ENCODE measurements around the gene WDR17.
A peak's percentile ranks its signal among the peaks of the same experiment; 100 is the strongest.

Gene WDR17

DNA sequence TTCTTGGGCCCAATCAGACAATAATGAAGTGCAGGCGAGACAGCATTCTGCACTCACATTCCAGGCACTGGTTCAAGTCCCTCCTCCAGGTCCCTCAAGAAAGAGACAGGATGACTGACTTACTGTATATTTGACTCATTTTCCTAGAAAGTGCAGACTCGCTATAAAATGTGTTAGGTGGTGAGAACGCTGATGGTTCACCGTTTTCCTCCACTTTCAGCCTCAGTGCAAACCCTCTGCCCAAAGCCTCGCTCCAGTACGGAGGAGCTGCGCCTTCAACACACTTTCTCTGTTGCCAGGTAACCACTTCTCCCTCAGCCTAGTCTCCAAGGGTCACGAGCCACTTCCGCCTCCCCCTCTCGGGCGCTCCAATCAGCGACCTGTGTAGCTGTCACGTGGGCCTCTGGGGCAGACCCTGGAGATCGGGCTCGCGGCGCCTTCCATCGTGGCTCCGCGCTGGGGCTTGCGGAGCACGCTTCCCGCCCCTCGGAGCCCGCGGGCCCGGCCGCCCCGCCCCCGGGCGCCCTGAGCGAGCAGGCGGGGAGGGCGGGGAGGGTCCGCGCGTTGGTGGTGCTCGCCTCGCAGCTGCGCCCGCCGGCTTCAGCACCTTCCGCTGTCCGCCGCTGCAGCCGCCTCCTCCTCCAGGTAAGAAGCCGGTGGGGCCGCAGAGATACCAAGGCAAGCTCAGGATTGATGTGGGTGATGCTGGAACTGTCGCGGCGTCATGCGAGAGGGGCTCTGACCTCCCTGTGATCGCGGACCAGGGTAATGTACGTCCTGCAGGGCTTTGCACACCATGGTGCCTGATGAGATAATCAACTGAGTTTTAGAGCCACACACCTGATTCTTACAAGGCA is at the start of gene WDR17:
Gene WDR17, plus strand, starts transcription at position 407 of the 857 bp plus-strand sequence. CDS start 45,740 bp downstream, outside the sequence.
- POLR2A ChIA-PET: interaction anchor here (0.7 to 1.1 kb wide), 4 partner anchors 18 to 254 kb away, joined by 3 to 4 read pairs (median 3); partner anchors contain the start of gene SPCS3
- CTCF ChIA-PET: interaction anchor here (0.5 to 1.0 kb wide), 3 partner anchors 9 to 114 kb away, joined by 3 to 7 read pairs (median 6); no protein-coding TSS in a partner anchor
- 0 out of 2 replicates have a peak, but pooled peaks have one; percentile 26 for TF ChIP-seq FOXM1 (IDR thresholded peaks at IDR 0.05; ENCODE audit: borderline replicate concordance)
- no peak for TF ChIP-seq BHLHE40 (IDR thresholded peaks at IDR 0.05; ENCODE audit: borderline replicate concordance)
- no peak for TF ChIP-seq LEF1 (IDR thresholded peaks at IDR 0.05; ENCODE audit: borderline replicate concordance)
- peak; percentile 17; the same call in 1 of the 2 replicates for TF ChIP-seq CTBP1 (IDR thresholded peaks at IDR 0.05; ENCODE audit: borderline replicate concordance)
- no peak for TF ChIP-seq PKNOX1 (IDR thresholded peaks at IDR 0.05)
- TF ChIP-seq ARNT (IDR thresholded peaks at IDR 0.05): no peak
- TF ChIP-seq FOXA1 (IDR thresholded peaks at IDR 0.05): no peak
- TF ChIP-seq ELF4 (IDR thresholded peaks at IDR 0.05): peak; percentile 50
- 0 out of 2 replicates have a peak, but pooled peaks have one; percentile 50 for TF ChIP-seq L3MBTL2 (conservative IDR thresholded peaks at IDR 0.05)
- TF ChIP-seq SP1 (IDR thresholded peaks at IDR 0.05): no peak
- TF ChIP-seq NFRKB (IDR thresholded peaks at IDR 0.05): no peak
- no peak for TF ChIP-seq SUZ12 (IDR thresholded peaks at IDR 0.05)
- no peak for TF ChIP-seq TARDBP (IDR thresholded peaks at IDR 0.05)
- TF ChIP-seq ZNF384 (IDR thresholded peaks at IDR 0.05): no peak
- peak; percentile 97 for DNase-seq (ENCODE audit: extremely low spot score)

DNA sequence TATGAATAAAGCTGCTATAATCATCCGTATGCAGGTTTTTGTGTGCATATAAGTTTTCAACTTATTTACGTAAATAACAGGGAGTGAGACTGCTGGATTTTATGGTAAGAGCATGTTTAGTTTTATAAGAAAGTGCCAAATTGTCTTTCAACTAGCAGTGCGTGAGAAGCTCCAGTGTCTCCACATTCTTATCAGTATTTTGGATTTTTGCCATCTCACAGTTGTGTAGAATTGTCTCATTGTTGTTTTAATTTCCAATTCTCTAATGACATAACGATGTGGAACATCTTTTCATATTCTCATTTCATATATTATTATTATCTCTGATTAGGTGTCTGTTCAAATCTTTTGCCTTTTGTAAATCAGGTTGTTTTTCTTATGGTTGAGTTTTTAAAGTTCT is 49.0 kb upstream of the WDR17 start:
- no peak for TF ChIP-seq CTBP1 (IDR thresholded peaks at IDR 0.05; ENCODE audit: borderline replicate concordance)
- no peak for TF ChIP-seq HDGF (IDR thresholded peaks at IDR 0.05; ENCODE audit: borderline replicate concordance)
- TF ChIP-seq SP1 (IDR thresholded peaks at IDR 0.05): no peak
- TF ChIP-seq ZNF384 (IDR thresholded peaks at IDR 0.05): no peak
- no peak for TF ChIP-seq NFRKB (IDR thresholded peaks at IDR 0.05)
- no peak for TF ChIP-seq PKNOX1 (IDR thresholded peaks at IDR 0.05)
- no peak for TF ChIP-seq ARNT (IDR thresholded peaks at IDR 0.05)
- TF ChIP-seq FOXK2 (IDR thresholded peaks at IDR 0.05): no peak
- no peak for TF ChIP-seq FOXM1 (IDR thresholded peaks at IDR 0.05; ENCODE audit: borderline replicate concordance)
- TF ChIP-seq TARDBP (IDR thresholded peaks at IDR 0.05): no peak
- no peak for TF ChIP-seq BHLHE40 (IDR thresholded peaks at IDR 0.05; ENCODE audit: borderline replicate concordance)
- no peak for TF ChIP-seq SUZ12 (IDR thresholded peaks at IDR 0.05)
- no peak for TF ChIP-seq ELF4 (IDR thresholded peaks at IDR 0.05)
- TF ChIP-seq LEF1 (IDR thresholded peaks at IDR 0.05; ENCODE audit: borderline replicate concordance): no peak
- no peak for TF ChIP-seq FOXA1 (IDR thresholded peaks at IDR 0.05)
- TF ChIP-seq L3MBTL2 (conservative IDR thresholded peaks at IDR 0.05): no peak

GRCh38 chr4:176020481-176021085 is 45.1 kb upstream of the WDR17 start:
- CTCF ChIA-PET: no interaction called here
- no peak for DNase-seq (ENCODE audit: extremely low spot score)

More for the DNA sequence above, 49.0 kb upstream of the WDR17 start:
- ChIA-PET POLR2A (no interaction called here), CTCF (no interaction called here)
- no peak for DNase-seq (ENCODE audit: extremely low spot score)

DNA sequence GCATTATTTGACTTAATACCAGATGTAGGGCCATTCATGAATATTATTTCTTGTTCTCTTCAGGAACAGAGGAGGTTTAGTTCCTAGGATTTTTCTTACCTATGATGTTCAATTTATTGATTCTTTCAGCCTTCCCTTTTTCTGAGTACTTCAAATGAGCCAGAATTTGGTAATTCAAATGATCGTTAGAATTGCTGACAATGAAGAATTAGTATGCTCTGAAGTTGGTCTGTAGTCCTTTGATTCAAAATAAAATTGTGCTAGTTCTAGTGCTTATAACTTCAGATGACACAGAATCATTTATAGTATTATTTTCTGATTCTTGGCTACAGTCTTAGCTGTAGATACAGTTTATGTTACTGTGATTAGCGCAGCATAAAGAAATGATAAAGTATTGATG is 35.2 kb upstream of the WDR17 start:
- POLR2A ChIA-PET: no interaction called here
- CTCF ChIA-PET: no interaction called here

More at GRCh38 chr4:176020481-176021085, 45.1 kb upstream of the WDR17 start:
- POLR2A ChIA-PET: no interaction called here
- TF ChIP-seq FOXK2 (IDR thresholded peaks at IDR 0.05): no peak
- TF ChIP-seq SUZ12 (IDR thresholded peaks at IDR 0.05): no peak
- TF ChIP-seq ZNF384 (IDR thresholded peaks at IDR 0.05): no peak
- TF ChIP-seq NFRKB (IDR thresholded peaks at IDR 0.05): no peak
- TF ChIP-seq HDGF (IDR thresholded peaks at IDR 0.05; ENCODE audit: borderline replicate concordance): no peak
- no peak for TF ChIP-seq CTBP1 (IDR thresholded peaks at IDR 0.05; ENCODE audit: borderline replicate concordance)
- TF ChIP-seq ARNT (IDR thresholded peaks at IDR 0.05): no peak
- no peak for TF ChIP-seq LEF1 (IDR thresholded peaks at IDR 0.05; ENCODE audit: borderline replicate concordance)
- no peak for TF ChIP-seq ELF4 (IDR thresholded peaks at IDR 0.05)
- TF ChIP-seq L3MBTL2 (conservative IDR thresholded peaks at IDR 0.05): no peak
- no peak for TF ChIP-seq PKNOX1 (IDR thresholded peaks at IDR 0.05)

More for the DNA sequence above, 35.2 kb upstream of the WDR17 start:
- TF ChIP-seq LEF1 (IDR thresholded peaks at IDR 0.05; ENCODE audit: borderline replicate concordance) (no peak), HDGF (IDR thresholded peaks at IDR 0.05; ENCODE audit: borderline replicate concordance) (no peak), FOXA1 (IDR thresholded peaks at IDR 0.05) (no peak), FOXM1 (IDR thresholded peaks at IDR 0.05; ENCODE audit: borderline replicate concordance) (no peak), TARDBP (IDR thresholded peaks at IDR 0.05) (no peak), BHLHE40 (IDR thresholded peaks at IDR 0.05; ENCODE audit: borderline replicate concordance) (no peak), SP1 (IDR thresholded peaks at IDR 0.05) (no peak), ELF4 (IDR thresholded peaks at IDR 0.05) (no peak), FOXK2 (IDR thresholded peaks at IDR 0.05) (no peak), CTBP1 (IDR thresholded peaks at IDR 0.05; ENCODE audit: borderline replicate concordance) (no peak), SUZ12 (IDR thresholded peaks at IDR 0.05) (no peak), L3MBTL2 (conservative IDR thresholded peaks at IDR 0.05) (no peak), ZNF384 (IDR thresholded peaks at IDR 0.05) (no peak), ARNT (IDR thresholded peaks at IDR 0.05) (no peak), PKNOX1 (IDR thresholded peaks at IDR 0.05) (no peak), NFRKB (IDR thresholded peaks at IDR 0.05) (no peak)
- DNase-seq (ENCODE audit: extremely low spot score): no peak

Measured in HEK293T (cell line).